HepG2 (cell line): Measurements from ENCODE around the gene CCDC97. TPM values are rescaled to one million over a fixed set of nuclear protein-coding genes. Genes with fewer than 3 reads are reported as not detected.

Source experiments
- CBFB ChIP-seq: sonication (generic); formaldehyde crosslinking; IDR thresholded peaks from 2 replicates; pipeline ENCODE4 v1.4.0; 2020; ENCODE audit warnings: missing genetic modification reagents
- CBX1 ChIP-seq: IDR thresholded peaks from one replicate; pipeline ENCODE4 v1.6.1; 2016; ENCODE audit warnings: antibody characterized with exemption, low read depth
- CBX2 ChIP-seq, 2 experiments: fragments of 200-600 bp in 1 of 2; sonication (generic); formaldehyde crosslinking in 1 of 2; IDR thresholded peaks; 2 replicates each; pipeline versions ENCODE4 v1.7.0 to v1.8.1; 2018 to 2022; ENCODE audit warnings: low read depth in 2 of 2, low read length in 1 of 2, mild to moderate bottlenecking in 1 of 2, missing genetic modification reagents in 1 of 2
- CREB1 ChIP-seq, 2 experiments: fragments of 450-650 bp in 1 of 2; IDR thresholded peaks; 2 replicates each; pipeline ENCODE4 v1.6.1; 2016 to 2017; ENCODE audit warnings: control low read depth in 1 of 2, mild to moderate bottlenecking in 1 of 2, missing compliant biosample characterization in 1 of 2, missing genetic modification characterization in 1 of 2
- GZF1 ChIP-seq: sonication (generic); formaldehyde crosslinking; IDR thresholded peaks from 2 replicates; pipeline ENCODE4 v1.5.1; 2020; ENCODE audit warnings: mild to moderate bottlenecking, missing genetic modification reagents
- HNRNPL ChIP-seq: fragments of 200-400 bp; formaldehyde crosslinking; IDR thresholded peaks from 2 replicates; pipeline ENCODE4 v1.6.1; 2017; ENCODE audit warnings: mild to moderate bottlenecking, low read depth, low read length
- HOXA7 ChIP-seq: sonication (generic); formaldehyde crosslinking; IDR thresholded peaks from 2 replicates; pipeline ENCODE4 v1.8.1; 2022; ENCODE audit warnings: mild to moderate bottlenecking, missing genetic modification reagents, moderate library complexity
- IKZF1 ChIP-seq: fragments of 450-650 bp; IDR thresholded peaks from 2 replicates; pipeline ENCODE4 v1.7.1; 2016
- IKZF4 ChIP-seq: sonication (generic); formaldehyde crosslinking; IDR thresholded peaks from 2 replicates; pipeline ENCODE4 v1.5.1; 2020; ENCODE audit warnings: borderline replicate concordance, mild to moderate bottlenecking, low read depth, missing genetic modification reagents; ENCODE audit errors: not compliant biosample characterization
- JUN ChIP-seq: sonication (generic); formaldehyde crosslinking; IDR thresholded peaks from 2 replicates; pipeline ENCODE4 v1.4.0; 2020; ENCODE audit warnings: mild to moderate bottlenecking, missing genetic modification reagents
- NAIF1 ChIP-seq: sonication (generic); formaldehyde crosslinking; IDR thresholded peaks from 2 replicates; pipeline ENCODE4 v1.5.0; 2020; ENCODE audit warnings: mild to moderate bottlenecking, missing genetic modification reagents, borderline replicate concordance
- NCOA5 ChIP-seq: sonication (generic); formaldehyde crosslinking; IDR thresholded peaks from 2 replicates; pipeline ENCODE4 v1.4.0; 2020; ENCODE audit warnings: missing genetic modification reagents
- PHF5A ChIP-seq: IDR thresholded peaks from one replicate; pipeline ENCODE4 v1.6.1; 2018; ENCODE audit warnings: low read depth, missing genetic modification reagents; ENCODE audit not compliant: unreplicated experiment
- POLR2A ChIP-seq, 2 experiments: IDR thresholded peaks; 2 replicates each; pipeline ENCODE4 v1.6.1; 2011; ENCODE audit warnings: low read depth in 2 of 2, low read length in 2 of 2, mild to moderate bottlenecking in 1 of 2, moderate library complexity in 1 of 2; ENCODE audit not compliant: insufficient read depth in 1 of 2
- POLR2AphosphoS5 ChIP-seq: IDR thresholded peaks from 2 replicates; pipeline ENCODE4 v1.6.1; 2012; ENCODE audit warnings: low read depth, low read length
- SOX5 ChIP-seq: IDR thresholded peaks from 2 replicates; pipeline ENCODE4 v1.6.1; 2016; ENCODE audit warnings: borderline replicate concordance
- ZNF235 ChIP-seq: sonication (generic); formaldehyde crosslinking; IDR thresholded peaks from 2 replicates; pipeline ENCODE4 v1.8.1; 2023; ENCODE audit warnings: mild to moderate bottlenecking, missing genetic modification reagents, borderline replicate concordance
- ZNF343 ChIP-seq: sonication (generic); formaldehyde crosslinking; IDR thresholded peaks from 2 replicates; pipeline ENCODE4 v1.4.0; 2020; ENCODE audit warnings: mild to moderate bottlenecking, missing genetic modification reagents
- ZNF674 ChIP-seq: sonication (generic); formaldehyde crosslinking; IDR thresholded peaks from 2 replicates; pipeline ENCODE4 v1.5.0; 2020; ENCODE audit warnings: low read depth, mild to moderate bottlenecking, missing genetic modification reagents
- ZNF703 ChIP-seq: sonication (generic); formaldehyde crosslinking; IDR thresholded peaks from 2 replicates; pipeline ENCODE4 v1.5.1; 2020; ENCODE audit warnings: missing genetic modification reagents, mild to moderate bottlenecking, moderate library complexity, borderline replicate concordance
- ZNF768 ChIP-seq: sonication (generic); formaldehyde crosslinking; IDR thresholded peaks from 2 replicates; pipeline ENCODE4 v1.4.0; 2020; ENCODE audit warnings: missing genetic modification reagents
- ZNF782 ChIP-seq: sonication (generic); formaldehyde crosslinking; IDR thresholded peaks from 2 replicates; pipeline ENCODE4 v1.4.0; 2020; ENCODE audit warnings: missing genetic modification reagents, mild to moderate bottlenecking, borderline replicate concordance
- polyA plus RNA-seq, 8 experiments: library from polyadenylated mRNA; depleted of rRNA in 3 of 8; stranded (reverse) in 7 of 8; unstranded in 1 of 8; fragments of >200 nt; fragmentation: Illumina TruSeq in 4 of 8; extraction: Trizol in 4 of 8; gene quantifications; 2 replicates each; pipeline versions ENCODE4 v1.2.1 to v1.2.3, GENCODE V29; 2011 to 2016; ENCODE audit warnings: low read depth in 4 of 8, missing spikeins in 1 of 8, mixed read lengths in 1 of 8; ENCODE audit not compliant: insufficient read depth in 1 of 8
- total RNA-seq, 5 experiments: library from RNA; depleted of rRNA; stranded (reverse); fragments of >200 nt; fragmentation: Illumina TruSeq; extraction: Trizol; gene quantifications; 2 replicates each; pipeline ENCODE4 v1.2.3, GENCODE V29; 2016; ENCODE audit warnings: low read depth in 1 of 5
- TF ChIP-seq, protein P1 (sequence below): sonication (generic); formaldehyde crosslinking; IDR thresholded peaks from 2 replicates; pipeline ENCODE4 v1.4.0; 2020; ENCODE audit warnings: missing genetic modification reagents, borderline replicate concordance
- TF ChIP-seq, protein P2 (sequence below): sonication (generic); formaldehyde crosslinking; IDR thresholded peaks from 2 replicates; pipeline ENCODE4 v1.5.1; 2020; ENCODE audit warnings: missing genetic modification reagents, mild to moderate bottlenecking, borderline replicate concordance
- TF ChIP-seq, protein P3 (sequence below): sonication (generic); formaldehyde crosslinking; IDR thresholded peaks from 2 replicates; pipeline ENCODE4 v1.5.0; 2020; ENCODE audit warnings: missing genetic modification reagents
- TF ChIP-seq, protein P4 (sequence below): sonication (generic); formaldehyde crosslinking; IDR thresholded peaks from 2 replicates; pipeline ENCODE4 v1.8.1; 2023; ENCODE audit warnings: mild to moderate bottlenecking, missing genetic modification reagents, borderline replicate concordance

The CCDC97 gene
- total and polyA plus RNA-seq, 2 of the 13 experiments (the other 11 are each of a cell fraction or from before 2014, with no cell fraction given) = 6.2 to 7.3 TPM

DNA sequence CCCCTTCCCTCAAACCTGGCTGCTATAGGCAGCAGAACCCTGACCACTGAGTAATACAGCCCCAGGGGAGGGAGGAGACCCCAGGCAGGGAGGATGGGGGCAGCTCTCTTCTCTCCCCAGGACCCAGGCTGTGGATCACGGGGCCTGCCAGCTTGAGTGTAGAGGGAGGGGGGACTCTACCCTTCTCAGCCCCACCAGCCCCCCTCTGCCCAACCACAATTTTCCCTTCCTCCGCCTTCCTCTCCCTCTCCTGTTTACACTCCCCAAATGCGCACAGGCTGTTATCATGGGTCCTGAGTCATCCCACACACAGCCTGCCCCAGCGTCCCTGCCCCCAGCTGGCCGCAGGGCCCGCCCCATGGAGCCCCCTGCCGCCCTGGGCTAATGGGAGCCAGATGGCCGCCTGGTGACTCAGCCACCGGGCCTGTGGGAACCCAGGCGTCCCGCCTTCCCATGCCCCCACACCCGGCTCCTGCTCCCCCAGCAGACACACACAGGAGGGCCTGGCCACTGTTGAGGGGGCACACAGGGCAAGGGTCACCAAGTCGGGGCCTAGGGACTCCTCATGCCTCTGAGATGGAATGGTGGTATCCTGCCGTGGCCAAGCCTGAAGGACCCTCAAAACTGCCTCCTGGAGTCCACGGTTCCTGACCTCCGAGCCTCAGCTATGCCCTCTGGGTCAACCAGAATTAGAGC lies 13.6 kb downstream of the CCDC97 start (continued):
- TF ChIP-seq POLR2A (IDR thresholded peaks at IDR 0.05; ENCODE audit: insufficient read depth in 1 of 2, low read depth in 2 of 2, low read length in 2 of 2) (peak in 1 of 2 experiments; percentile 42; a peak in 2 of 4 replicates), HNRNPL (0 out of 2 replicates have a peak, but pooled peaks have one; percentile 20), NCOA5 (CRISPR knock-in tag) (no peak), SOX5 (CRISPR knock-in tag) (no peak; the same call in 1 of the 2 replicates), IKZF1 (no peak), PHF5A (CRISPR knock-in tag) (peak; percentile 47), GZF1 (CRISPR knock-in tag) (no peak), JUN (CRISPR knock-in tag) (peak; percentile 63; the same call in 1 of the 2 replicates), ZNF674 (CRISPR knock-in tag) (no peak), HOXA7 (no peak), ZNF235 (CRISPR knock-in tag) (no peak), CBX2 (IDR thresholded peaks at IDR 0.05; ENCODE audit: low read depth, low read length) (no peak), CBX2 (CRISPR knock-in tag; IDR thresholded peaks at IDR 0.05; ENCODE audit: low read depth) (no peak), IKZF4 (no peak), CREB1 (IDR thresholded peaks at IDR 0.05) (no peak), CREB1 (CRISPR knock-in tag; IDR thresholded peaks at IDR 0.05) (no peak), ZNF782 (CRISPR knock-in tag) (no peak), CBX1 (peak; percentile 39), POLR2AphosphoS5 (no peak), ZNF768 (CRISPR knock-in tag) (no peak), ZNF343 (CRISPR knock-in tag) (no peak), NAIF1 (CRISPR knock-in tag) (no peak), ZNF703 (CRISPR knock-in tag) (no peak), CBFB (CRISPR knock-in tag) (no peak)
- TF ChIP-seq, protein P1, sequence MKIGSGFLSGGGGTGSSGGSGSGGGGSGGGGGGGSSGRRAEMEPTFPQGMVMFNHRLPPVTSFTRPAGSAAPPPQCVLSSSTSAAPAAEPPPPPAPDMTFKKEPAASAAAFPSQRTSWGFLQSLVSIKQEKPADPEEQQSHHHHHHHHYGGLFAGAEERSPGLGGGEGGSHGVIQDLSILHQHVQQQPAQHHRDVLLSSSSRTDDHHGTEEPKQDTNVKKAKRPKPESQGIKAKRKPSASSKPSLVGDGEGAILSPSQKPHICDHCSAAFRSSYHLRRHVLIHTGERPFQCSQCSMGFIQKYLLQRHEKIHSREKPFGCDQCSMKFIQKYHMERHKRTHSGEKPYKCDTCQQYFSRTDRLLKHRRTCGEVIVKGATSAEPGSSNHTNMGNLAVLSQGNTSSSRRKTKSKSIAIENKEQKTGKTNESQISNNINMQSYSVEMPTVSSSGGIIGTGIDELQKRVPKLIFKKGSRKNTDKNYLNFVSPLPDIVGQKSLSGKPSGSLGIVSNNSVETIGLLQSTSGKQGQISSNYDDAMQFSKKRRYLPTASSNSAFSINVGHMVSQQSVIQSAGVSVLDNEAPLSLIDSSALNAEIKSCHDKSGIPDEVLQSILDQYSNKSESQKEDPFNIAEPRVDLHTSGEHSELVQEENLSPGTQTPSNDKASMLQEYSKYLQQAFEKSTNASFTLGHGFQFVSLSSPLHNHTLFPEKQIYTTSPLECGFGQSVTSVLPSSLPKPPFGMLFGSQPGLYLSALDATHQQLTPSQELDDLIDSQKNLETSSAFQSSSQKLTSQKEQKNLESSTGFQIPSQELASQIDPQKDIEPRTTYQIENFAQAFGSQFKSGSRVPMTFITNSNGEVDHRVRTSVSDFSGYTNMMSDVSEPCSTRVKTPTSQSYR (CRISPR knock-in tag) = peak; percentile 82; the same call in 1 of the 2 replicates
- TF ChIP-seq, protein P2, sequence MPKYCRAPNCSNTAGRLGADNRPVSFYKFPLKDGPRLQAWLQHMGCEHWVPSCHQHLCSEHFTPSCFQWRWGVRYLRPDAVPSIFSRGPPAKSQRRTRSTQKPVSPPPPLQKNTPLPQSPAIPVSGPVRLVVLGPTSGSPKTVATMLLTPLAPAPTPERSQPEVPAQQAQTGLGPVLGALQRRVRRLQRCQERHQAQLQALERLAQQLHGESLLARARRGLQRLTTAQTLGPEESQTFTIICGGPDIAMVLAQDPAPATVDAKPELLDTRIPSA (CRISPR knock-in tag) = no peak
- TF ChIP-seq, protein P3, sequence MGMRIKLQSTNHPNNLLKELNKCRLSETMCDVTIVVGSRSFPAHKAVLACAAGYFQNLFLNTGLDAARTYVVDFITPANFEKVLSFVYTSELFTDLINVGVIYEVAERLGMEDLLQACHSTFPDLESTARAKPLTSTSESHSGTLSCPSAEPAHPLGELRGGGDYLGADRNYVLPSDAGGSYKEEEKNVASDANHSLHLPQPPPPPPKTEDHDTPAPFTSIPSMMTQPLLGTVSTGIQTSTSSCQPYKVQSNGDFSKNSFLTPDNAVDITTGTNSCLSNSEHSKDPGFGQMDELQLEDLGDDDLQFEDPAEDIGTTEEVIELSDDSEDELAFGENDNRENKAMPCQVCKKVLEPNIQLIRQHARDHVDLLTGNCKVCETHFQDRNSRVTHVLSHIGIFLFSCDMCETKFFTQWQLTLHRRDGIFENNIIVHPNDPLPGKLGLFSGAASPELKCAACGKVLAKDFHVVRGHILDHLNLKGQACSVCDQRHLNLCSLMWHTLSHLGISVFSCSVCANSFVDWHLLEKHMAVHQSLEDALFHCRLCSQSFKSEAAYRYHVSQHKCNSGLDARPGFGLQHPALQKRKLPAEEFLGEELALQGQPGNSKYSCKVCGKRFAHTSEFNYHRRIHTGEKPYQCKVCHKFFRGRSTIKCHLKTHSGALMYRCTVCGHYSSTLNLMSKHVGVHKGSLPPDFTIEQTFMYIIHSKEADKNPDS (CRISPR knock-in tag) = no peak
- TF ChIP-seq, protein P4, sequence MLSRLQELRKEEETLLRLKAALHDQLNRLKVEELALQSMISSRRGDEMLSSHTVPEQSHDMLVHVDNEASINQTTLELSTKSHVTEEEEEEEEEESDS = no peak
